Dedifferentiated amniotic fluid mesenchymal stem cell (primary cell): ENCODE measurements around the gene RASGRF2.

Experiments
- DNase-seq: peaks from one replicate; pipeline ENCODE4 v3.0.0-alpha.2; 2016; ENCODE audit errors: extremely low spot score

RASGRF2 gene

GRCh38 chr5:80959768-80960442, at the start of gene RASGRF2:
RASGRF2 (plus strand) TSS chr5:80960363; CDS start chr5:80960739, 376 bp downstream.
- DNase-seq: no peak

- no peak for DNase-seq
These were observed 47.7 kb upstream of the RASGRF2 start for GRCh38 chr5:80912479-80912878.

GRCh38 chr5:80915716-80916115, 44.4 kb upstream of the RASGRF2 start:
- no peak for DNase-seq

GRCh38 chr5:80916676-80917075, 43.5 kb upstream of the RASGRF2 start:
- DNase-seq: no peak

- DNase-seq: no peak
These were observed 42.5 kb upstream of the RASGRF2 start for GRCh38 chr5:80917631-80918030.

- DNase-seq: no peak
These were observed 40.4 kb upstream of the RASGRF2 start for GRCh38 chr5:80919678-80920196.

- no peak for DNase-seq
These were observed 39.8 kb upstream of the RASGRF2 start for GRCh38 chr5:80920333-80920732.

- DNase-seq: no peak
These were observed 39.1 kb upstream of the RASGRF2 start for GRCh38 chr5:80921026-80921425.

GRCh38 chr5:80925931-80926330, 34.2 kb upstream of the RASGRF2 start:
- DNase-seq: no peak

- DNase-seq: no peak
These were observed 33.6 kb upstream of the RASGRF2 start for GRCh38 chr5:80926536-80926935.

- DNase-seq: no peak
These were observed 33.0 kb upstream of the RASGRF2 start for GRCh38 chr5:80926979-80927656.

- no peak for DNase-seq
These were observed 32.1 kb upstream of the RASGRF2 start for GRCh38 chr5:80928073-80928472.

- no peak for DNase-seq
These were observed 29.2 kb upstream of the RASGRF2 start for GRCh38 chr5:80930940-80931339.

GRCh38 chr5:80931411-80931810, 28.8 kb upstream of the RASGRF2 start:
- no peak for DNase-seq

- no peak for DNase-seq
These were observed 27.1 kb upstream of the RASGRF2 start for GRCh38 chr5:80933036-80933435.

GRCh38 chr5:80934751-80935150, 25.4 kb upstream of the RASGRF2 start:
- DNase-seq: no peak

- DNase-seq: no peak
These were observed 24.3 kb upstream of the RASGRF2 start for GRCh38 chr5:80935811-80936385.

- DNase-seq: no peak
These were observed 23.3 kb upstream of the RASGRF2 start for GRCh38 chr5:80936881-80937280.

- no peak for DNase-seq
These were observed 22.4 kb upstream of the RASGRF2 start for GRCh38 chr5:80937584-80938356.

- DNase-seq: no peak
These were observed 18.7 kb upstream of the RASGRF2 start for GRCh38 chr5:80941496-80941895.

GRCh38 chr5:80951366-80951765, 8.8 kb upstream of the RASGRF2 start:
- no peak for DNase-seq

GRCh38 chr5:80953587-80953986, 6.6 kb upstream of the RASGRF2 start:
- no peak for DNase-seq
